ENCODE results near the gene RECK. TPM values are rescaled to one million over a fixed set of nuclear protein-coding genes. Genes with fewer than 3 reads are reported as not detected.

The RECK gene
- total and polyA plus RNA-seq, 2 experiments from 2014 or later, result 8.1 to 11.6 TPM

- peaks cover 3% of the 10 kb centered on the region for H3K9me2 ChIP-seq (ENCODE audit: insufficient read depth)
- ATAC-seq, result no peak
- H3K27me3 ChIP-seq (ENCODE audit: insufficient read depth), result no peaks in the 10 kb centered on the region
- H3K4me3 ChIP-seq, result no peak overlapping the region
- DNase-seq (ENCODE audit: low spot score), result no peak
- no peaks in the 10 kb centered on the region for H3K79me2 ChIP-seq (replicated peaks; ENCODE audit: insufficient read depth)
- H2AFZ ChIP-seq, result peak overlapping the region; percentile 41; the same call in 1 of the 2 replicates
- H3K4me3 Mint-ChIP-seq, result peak overlapping the region; percentile 64; the same call in 2 of the 3 replicates
- peaks cover 46% of the 10 kb centered on the region for H3K4me1 Mint-ChIP-seq
- H3K36me3 ChIP-seq (ENCODE audit: insufficient read depth), result no peaks in the 10 kb centered on the region
- TF ChIP-seq ZNF114 (CRISPR knock-in tag; IDR thresholded peaks at IDR 0.05) (no peak), NANOG (IDR thresholded peaks at IDR 0.05; ENCODE audit: borderline replicate concordance) (no peak)
- TF ChIP-seq, protein P1, sequence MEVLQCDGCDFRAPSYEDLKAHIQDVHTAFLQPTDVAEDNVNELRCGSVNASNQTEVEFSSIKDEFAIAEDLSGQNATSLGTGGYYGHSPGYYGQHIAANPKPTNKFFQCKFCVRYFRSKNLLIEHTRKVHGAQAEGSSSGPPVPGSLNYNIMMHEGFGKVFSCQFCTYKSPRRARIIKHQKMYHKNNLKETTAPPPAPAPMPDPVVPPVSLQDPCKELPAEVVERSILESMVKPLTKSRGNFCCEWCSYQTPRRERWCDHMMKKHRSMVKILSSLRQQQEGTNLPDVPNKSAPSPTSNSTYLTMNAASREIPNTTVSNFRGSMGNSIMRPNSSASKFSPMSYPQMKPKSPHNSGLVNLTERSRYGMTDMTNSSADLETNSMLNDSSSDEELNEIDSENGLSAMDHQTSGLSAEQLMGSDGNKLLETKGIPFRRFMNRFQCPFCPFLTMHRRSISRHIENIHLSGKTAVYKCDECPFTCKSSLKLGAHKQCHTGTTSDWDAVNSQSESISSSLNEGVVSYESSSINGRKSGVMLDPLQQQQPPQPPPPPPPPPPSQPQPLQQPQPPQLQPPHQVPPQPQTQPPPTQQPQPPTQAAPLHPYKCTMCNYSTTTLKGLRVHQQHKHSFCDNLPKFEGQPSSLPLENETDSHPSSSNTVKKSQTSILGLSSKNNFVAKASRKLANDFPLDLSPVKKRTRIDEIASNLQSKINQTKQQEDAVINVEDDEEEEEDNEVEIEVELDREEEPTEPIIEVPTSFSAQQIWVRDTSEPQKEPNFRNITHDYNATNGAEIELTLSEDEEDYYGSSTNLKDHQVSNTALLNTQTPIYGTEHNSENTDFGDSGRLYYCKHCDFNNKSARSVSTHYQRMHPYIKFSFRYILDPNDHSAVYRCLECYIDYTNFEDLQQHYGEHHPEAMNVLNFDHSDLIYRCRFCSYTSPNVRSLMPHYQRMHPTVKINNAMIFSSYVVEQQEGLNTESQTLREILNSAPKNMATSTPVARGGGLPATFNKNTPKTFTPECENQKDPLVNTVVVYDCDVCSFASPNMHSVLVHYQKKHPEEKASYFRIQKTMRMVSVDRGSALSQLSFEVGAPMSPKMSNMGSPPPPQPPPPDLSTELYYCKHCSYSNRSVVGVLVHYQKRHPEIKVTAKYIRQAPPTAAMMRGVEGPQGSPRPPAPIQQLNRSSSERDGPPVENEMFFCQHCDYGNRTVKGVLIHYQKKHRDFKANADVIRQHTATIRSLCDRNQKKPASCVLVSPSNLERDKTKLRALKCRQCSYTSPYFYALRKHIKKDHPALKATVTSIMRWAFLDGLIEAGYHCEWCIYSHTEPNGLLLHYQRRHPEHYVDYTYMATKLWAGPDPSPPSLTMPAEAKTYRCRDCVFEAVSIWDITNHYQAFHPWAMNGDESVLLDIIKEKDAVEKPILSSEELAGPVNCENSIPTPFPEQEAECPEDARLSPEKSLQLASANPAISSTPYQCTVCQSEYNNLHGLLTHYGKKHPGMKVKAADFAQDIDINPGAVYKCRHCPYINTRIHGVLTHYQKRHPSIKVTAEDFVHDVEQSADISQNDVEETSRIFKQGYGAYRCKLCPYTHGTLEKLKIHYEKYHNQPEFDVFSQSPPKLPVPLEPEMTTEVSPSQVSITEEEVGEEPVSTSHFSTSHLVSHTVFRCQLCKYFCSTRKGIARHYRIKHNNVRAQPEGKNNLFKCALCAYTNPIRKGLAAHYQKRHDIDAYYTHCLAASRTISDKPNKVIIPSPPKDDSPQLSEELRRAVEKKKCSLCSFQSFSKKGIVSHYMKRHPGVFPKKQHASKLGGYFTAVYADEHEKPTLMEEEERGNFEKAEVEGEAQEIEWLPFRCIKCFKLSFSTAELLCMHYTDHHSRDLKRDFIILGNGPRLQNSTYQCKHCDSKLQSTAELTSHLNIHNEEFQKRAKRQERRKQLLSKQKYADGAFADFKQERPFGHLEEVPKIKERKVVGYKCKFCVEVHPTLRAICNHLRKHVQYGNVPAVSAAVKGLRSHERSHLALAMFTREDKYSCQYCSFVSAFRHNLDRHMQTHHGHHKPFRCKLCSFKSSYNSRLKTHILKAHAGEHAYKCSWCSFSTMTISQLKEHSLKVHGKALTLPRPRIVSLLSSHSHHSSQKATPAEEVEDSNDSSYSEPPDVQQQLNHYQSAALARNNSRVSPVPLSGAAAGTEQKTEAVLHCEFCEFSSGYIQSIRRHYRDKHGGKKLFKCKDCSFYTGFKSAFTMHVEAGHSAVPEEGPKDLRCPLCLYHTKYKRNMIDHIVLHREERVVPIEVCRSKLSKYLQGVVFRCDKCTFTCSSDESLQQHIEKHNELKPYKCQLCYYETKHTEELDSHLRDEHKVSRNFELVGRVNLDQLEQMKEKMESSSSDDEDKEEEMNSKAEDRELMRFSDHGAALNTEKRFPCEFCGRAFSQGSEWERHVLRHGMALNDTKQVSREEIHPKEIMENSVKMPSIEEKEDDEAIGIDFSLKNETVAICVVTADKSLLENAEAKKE (CRISPR knock-in tag; IDR thresholded peaks at IDR 0.05), result 0 out of 2 replicates have a peak, but pooled peaks have one; percentile 20
- peaks cover 27% of the 10 kb centered on the region for H3K4me1 ChIP-seq (ENCODE audit: insufficient read depth)
- H4K20me1 ChIP-seq (replicated peaks; ENCODE audit: insufficient read depth), result no peaks in the 10 kb centered on the region
- peak overlapping the region; percentile 99 for H3K27ac Mint-ChIP-seq
- H3K4me2 ChIP-seq, result peak overlapping the region; percentile 42; the same call in 1 of the 2 replicates
- H3K27ac ChIP-seq (ENCODE audit: low read depth), result peak overlapping the region; percentile 88
- H3K9me3 Mint-ChIP-seq, result peaks cover 13% of the 10 kb centered on the region
- peaks cover 28% of the 10 kb centered on the region for H3K27me3 Mint-ChIP-seq (ENCODE audit: insufficient read depth, low read depth, poor library complexity)
- H3F3A ChIP-seq (replicated peaks; ENCODE audit: low read depth), result peaks cover 7% of the 10 kb centered on the region; the same call in 1 of the 2 replicates
- peaks cover 18% of the 10 kb centered on the region for H3K36me3 Mint-ChIP-seq (ENCODE audit: low read depth)
Observed at GRCh38 chr9:36162211-36162738, 125.6 kb downstream of the RECK start.

DNA sequence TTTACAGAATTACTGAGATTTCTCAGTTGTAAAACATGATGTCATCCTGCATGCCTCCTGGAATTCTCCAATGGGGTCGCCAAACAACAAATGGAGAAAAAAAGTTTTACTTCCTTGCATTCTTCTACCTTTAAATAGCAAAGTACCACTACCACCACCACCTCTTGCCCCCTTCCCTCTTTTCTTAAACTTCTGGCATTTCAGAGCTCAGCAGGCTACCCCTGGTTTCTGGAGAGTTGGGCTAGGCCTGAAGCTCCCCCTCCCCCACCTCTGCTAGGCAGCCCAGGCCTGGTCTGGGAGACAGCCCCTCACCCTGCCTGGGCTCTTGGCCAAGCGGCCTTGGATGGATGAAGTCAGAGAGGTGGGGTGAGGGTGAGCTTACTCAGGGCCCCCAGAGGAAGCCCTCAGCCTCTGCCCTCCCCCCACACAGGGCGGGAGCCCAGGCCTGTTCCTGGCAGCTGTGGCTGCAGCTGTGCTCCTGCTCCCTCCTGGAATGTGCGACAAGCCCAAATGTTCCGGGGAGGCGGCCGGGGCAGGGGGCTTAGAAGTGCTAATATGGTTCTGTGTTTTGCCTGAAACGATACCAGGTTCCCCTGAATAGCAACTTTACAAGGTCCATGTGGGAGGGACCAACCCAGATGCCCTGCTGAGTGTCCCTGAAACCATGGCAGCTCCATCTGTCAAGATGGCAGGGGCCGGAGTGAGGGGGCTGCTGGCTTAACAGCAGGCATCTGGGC, 126.5 kb downstream of the RECK start:
- peaks cover 27% of the 10 kb centered on the region for H3K4me1 ChIP-seq (ENCODE audit: insufficient read depth)
- peak overlapping the region; percentile 42 for H3K4me2 ChIP-seq
- peak overlapping the region; percentile 2 for H3K4me3 ChIP-seq
- no peaks in the 10 kb centered on the region for H4K20me1 ChIP-seq (replicated peaks; ENCODE audit: insufficient read depth)
- H3K4me3 Mint-ChIP-seq, result peak overlapping the region; percentile 64
- DNase-seq (ENCODE audit: low spot score) (peak; percentile 93), ATAC-seq (peak; percentile 86)
- no peak overlapping the region; the same call in 1 of the 2 replicates for H2AFZ ChIP-seq
- peaks cover 28% of the 10 kb centered on the region for H3K27me3 Mint-ChIP-seq (ENCODE audit: insufficient read depth, low read depth, poor library complexity)
- peak overlapping the region; percentile 99 for H3K27ac Mint-ChIP-seq
- H3K27me3 ChIP-seq (ENCODE audit: insufficient read depth), result no peaks in the 10 kb centered on the region
- no peaks in the 10 kb centered on the region for H3K79me2 ChIP-seq (replicated peaks; ENCODE audit: insufficient read depth)
- peaks cover 5% of the 10 kb centered on the region for H3K9me3 Mint-ChIP-seq
- H3F3A ChIP-seq (replicated peaks; ENCODE audit: low read depth), result peaks cover 7% of the 10 kb centered on the region; the same call in 1 of the 2 replicates
- H3K4me1 Mint-ChIP-seq, result peaks cover 46% of the 10 kb centered on the region
- H3K9me2 ChIP-seq (ENCODE audit: insufficient read depth), result peaks cover 3% of the 10 kb centered on the region; the same call in 1 of the 2 replicates
- no peaks in the 10 kb centered on the region for H3K36me3 ChIP-seq (ENCODE audit: insufficient read depth)
- H3K36me3 Mint-ChIP-seq (ENCODE audit: low read depth), result peaks cover 9% of the 10 kb centered on the region
- H3K27ac ChIP-seq (ENCODE audit: low read depth), result peak overlapping the region; percentile 88
- TF ChIP-seq JUNB (IDR thresholded peaks at IDR 0.05; ENCODE audit: unreplicated experiment) (no peak), EZH2phosphoT487 (IDR thresholded peaks at IDR 0.05; ENCODE audit: unreplicated experiment) (no peak), POLR2AphosphoS5 (IDR thresholded peaks at IDR 0.05; ENCODE audit: low read depth) (peak; percentile 45), REST (IDR thresholded peaks at IDR 0.05; ENCODE audit: unreplicated experiment) (no peak)
- TF ChIP-seq, protein P2, sequence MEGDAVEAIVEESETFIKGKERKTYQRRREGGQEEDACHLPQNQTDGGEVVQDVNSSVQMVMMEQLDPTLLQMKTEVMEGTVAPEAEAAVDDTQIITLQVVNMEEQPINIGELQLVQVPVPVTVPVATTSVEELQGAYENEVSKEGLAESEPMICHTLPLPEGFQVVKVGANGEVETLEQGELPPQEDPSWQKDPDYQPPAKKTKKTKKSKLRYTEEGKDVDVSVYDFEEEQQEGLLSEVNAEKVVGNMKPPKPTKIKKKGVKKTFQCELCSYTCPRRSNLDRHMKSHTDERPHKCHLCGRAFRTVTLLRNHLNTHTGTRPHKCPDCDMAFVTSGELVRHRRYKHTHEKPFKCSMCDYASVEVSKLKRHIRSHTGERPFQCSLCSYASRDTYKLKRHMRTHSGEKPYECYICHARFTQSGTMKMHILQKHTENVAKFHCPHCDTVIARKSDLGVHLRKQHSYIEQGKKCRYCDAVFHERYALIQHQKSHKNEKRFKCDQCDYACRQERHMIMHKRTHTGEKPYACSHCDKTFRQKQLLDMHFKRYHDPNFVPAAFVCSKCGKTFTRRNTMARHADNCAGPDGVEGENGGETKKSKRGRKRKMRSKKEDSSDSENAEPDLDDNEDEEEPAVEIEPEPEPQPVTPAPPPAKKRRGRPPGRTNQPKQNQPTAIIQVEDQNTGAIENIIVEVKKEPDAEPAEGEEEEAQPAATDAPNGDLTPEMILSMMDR (conservative IDR thresholded peaks at IDR 0.05; ENCODE audit: low read depth in 2 of 2), result no peak
